PC-9 (cell line): ENCODE data around the gene RBPMS2. TPM values are rescaled to one million over a fixed set of nuclear protein-coding genes. Genes with fewer than 3 reads are reported as not detected.

Experiments used
- BruUV-seq: library from RNA; stranded (reverse); fragments of 400-500 nt; replicated peaks from 2 replicates; lab custom pipeline; 2021; lab: Mats Ljungman, UMichigan
- CTCF ChIA-PET: fragments of 300-600 bp; sonication (Branson Sonifier 250); formaldehyde crosslinking; loops from one replicate; lab custom pipeline; 2022; ENCODE audit warnings: antibody characterized with exemption; lab: Charles Lee
- POLR2A ChIA-PET: fragments of 300-600 bp; sonication (Branson Sonifier 250); formaldehyde crosslinking; loops from one replicate; lab custom pipeline; 2022; ENCODE audit warnings: antibody characterized with exemption; ENCODE audit not compliant: unreplicated experiment; lab: Charles Lee
- DNase-seq, 2 experiments: peaks; one replicate each; pipeline versions ENCODE4 v3.0.0 to v3.0.0-alpha.2; 2015 to 2022; ENCODE audit warnings: mixed read lengths in 1 of 2
- H2AFZ ChIP-seq: fragments of 200-600 bp; sonication (generic); 2 replicates; pipeline ENCODE4 v1.8.1; 2017; ENCODE audit warnings: antibody characterized with exemption
- H3F3A ChIP-seq: fragments of 200-600 bp; sonication (generic); 2 replicates; pipeline ENCODE4 v1.8.1; 2017; ENCODE audit warnings: antibody characterized with exemption, mild to moderate bottlenecking, low read depth; ENCODE audit not compliant: insufficient read depth
- H3K27ac ChIP-seq: fragments of 200-600 bp; sonication (generic); 2 replicates; pipeline ENCODE4 v1.6.1; 2016; ENCODE audit warnings: mixed run types
- H3K27me3 ChIP-seq: fragments of 200-600 bp; sonication (generic); 2 replicates; pipeline ENCODE4 v1.6.1; 2016; ENCODE audit warnings: low read depth, mixed run types; ENCODE audit not compliant: insufficient read depth
- H3K36me3 ChIP-seq: fragments of 200-600 bp; sonication (generic); 2 replicates; pipeline ENCODE4 v1.6.1; 2016; ENCODE audit warnings: low read depth, mixed run types
- H3K4me1 ChIP-seq: fragments of 200-600 bp; sonication (generic); replicated peaks from 2 replicates; pipeline ENCODE4 v1.6.1; 2016; ENCODE audit warnings: mixed run types; ENCODE audit not compliant: insufficient read depth
- H3K4me2 ChIP-seq: fragments of 200-600 bp; sonication (generic); 2 replicates; pipeline ENCODE4 v1.6.1; 2017; ENCODE audit warnings: mixed run types
- H3K4me3 ChIP-seq: fragments of 200-600 bp; sonication (generic); 2 replicates; pipeline ENCODE4 v1.6.1; 2016; ENCODE audit warnings: mixed run types
- H3K79me2 ChIP-seq: fragments of 200-600 bp; sonication (generic); 2 replicates; pipeline ENCODE4 v1.6.1; 2017; ENCODE audit warnings: low read depth, mixed run types
- H3K9me2 ChIP-seq: fragments of 200-600 bp; sonication (generic); 2 replicates; pipeline ENCODE4 v1.8.1; 2017; ENCODE audit warnings: mild to moderate bottlenecking; ENCODE audit not compliant: insufficient read depth
- H3K9me3 ChIP-seq: fragments of 200-600 bp; sonication (generic); 2 replicates; pipeline ENCODE4 v1.8.1; 2016; ENCODE audit warnings: low read depth; ENCODE audit not compliant: insufficient read depth
- H4K20me1 ChIP-seq: fragments of 200-600 bp; sonication (generic); 2 replicates; pipeline ENCODE4 v1.8.1; 2017; ENCODE audit not compliant: insufficient read depth
- CTCF ChIP-seq: fragments of 200-600 bp; sonication (generic); conservative IDR thresholded peaks from 2 replicates; pipeline ENCODE4 v1.6.1; 2017; ENCODE audit warnings: mixed run types, antibody characterized with exemption, mild to moderate bottlenecking, moderate library complexity
- EZH2 ChIP-seq: fragments of 200-600 bp; sonication (generic); IDR thresholded peaks from 2 replicates; pipeline ENCODE4 v1.8.0; 2017; ENCODE audit warnings: antibody characterized with exemption, low read depth
- intact Hi-C: fragments of 100-400 bp; cut with micrococcal nuclease; formaldehyde crosslinking; loops from one replicate; pipeline ENCODE4 v1.10.0; 2022; ENCODE audit not compliant: unreplicated experiment
- microRNA-seq: library from miRNA; unstranded; fragments of <30 nt; microRNA quantifications from one replicate; pipeline ENCODE4 v1.2.0, GENCODE V29; 2021; ENCODE audit warnings: borderline number of aligned reads, borderline replicate concordance
- total RNA-seq: library from RNA; stranded (reverse); gene quantifications from 2 replicates; pipeline ENCODE4 v1.2.3, GENCODE V29; 2021

RBPMS2 gene
- total RNA-seq, 1 experiment from 2014 or later = 4.1 TPM

- POLR2A ChIA-PET = no interaction called here
- Histone ChIP-seq H3K4me2 (no peak overlapping the region), H3K9me3 (no peaks in the 10 kb centered on the region), H3K27me3 (no peaks in the 10 kb centered on the region), H3K9me2 (no peaks in the 10 kb centered on the region), H3K27ac (no peak overlapping the region), H3K79me2 (0 out of 2 replicates have a peak, but pooled peaks cover 3% of the 10 kb centered on the region), H3F3A (no peaks in the 10 kb centered on the region; the same call in 1 of the 2 replicates), H3K36me3 (no peaks in the 10 kb centered on the region), H4K20me1 (peaks cover 8% of the 10 kb centered on the region), H2AFZ (no peak overlapping the region), H3K4me1 (no peaks in the 10 kb centered on the region), H3K4me3 (no peak overlapping the region)
- intact Hi-C loops = no loop called here
- BruUV-seq = no TSS peak
- no peak for DNase-seq
- CTCF ChIA-PET = interaction anchor here (1.2 kb wide), 1 partner anchor 38 kb away, joined by 4 read pairs; no protein-coding TSS in a partner anchor
- TF ChIP-seq EZH2 (no peak), CTCF (no peak)
Measured at GRCh38 chr15:64690008-64690407, 85.4 kb downstream of the RBPMS2 start.

Small RNAs within 50 kb of the gene (microRNA-seq; reads per million reads assigned to microRNA genes)
- not detected for gene MIR1272

Other genes starting within 250 kb of the RBPMS2 start
- gene PIF1, start 50.1 kb upstream of the RBPMS2 start, total RNA-seq = 54.8 and 67.6 TPM in 2 replicates
- 7.5 and 7.9 TPM in 2 replicates for gene PLEKHO2, start 66.3 kb upstream of the RBPMS2 start, total RNA-seq
- gene ANKDD1A, start 136.3 kb upstream of the RBPMS2 start, total RNA-seq = 14.2 and 17.5 TPM in 2 replicates
- 88.3 and 91.7 TPM in 2 replicates for gene SPG21, start 214.3 kb upstream of the RBPMS2 start, total RNA-seq